DND-41 (cell line): ENCODE measurements around the gene OR5W2.
"Not testable (repeated sequence)": the region's sequence is repeated elsewhere in the genome, so short reads cannot be mapped to it uniquely, and the experiment has no call there.

Experiments used
- ATAC-seq: fragments of 200-7000 bp; cut with Tn5 transposase; 3 replicates; pipeline ENCODE4 v1.9.1; 2021; ENCODE audit warnings: low read depth; ENCODE audit not compliant: insufficient read depth
- DNase-seq: peaks from one replicate; pipeline ENCODE4 v3.0.0-alpha.2; 2020
- H2AFZ ChIP-seq: 2 replicates; pipeline ENCODE4 v1.6.0; 2012; ENCODE audit warnings: low read depth, low read length
- H3K27ac ChIP-seq: 2 replicates; pipeline ENCODE4 v1.5.1; 2012; ENCODE audit warnings: low read length, inconsistent platforms
- H3K27me3 ChIP-seq: fragments of 200-600 bp; sonication (generic); 2 replicates; pipeline ENCODE4 v1.6.0; 2012; ENCODE audit warnings: low read length, mild to moderate bottlenecking, inconsistent platforms; ENCODE audit not compliant: insufficient read depth, poor library complexity
- H3K36me3 ChIP-seq: 2 replicates; pipeline ENCODE4 v1.5.1; 2012; ENCODE audit warnings: low read length, inconsistent platforms; ENCODE audit not compliant: insufficient read depth
- H3K4me1 ChIP-seq: 2 replicates; pipeline ENCODE4 v1.5.1; 2012; ENCODE audit warnings: mild to moderate bottlenecking, low read length; ENCODE audit not compliant: insufficient read depth
- H3K4me2 ChIP-seq: 2 replicates; pipeline ENCODE4 v1.6.0; 2012; ENCODE audit warnings: mild to moderate bottlenecking, moderate library complexity, low read length, inconsistent platforms; ENCODE audit not compliant: insufficient read depth
- H3K4me3 ChIP-seq, 2 experiments: fragments of 200-600 bp in 1 of 2; shearing (Covaris generic) in 1 of 2; 2 replicates each; pipeline ENCODE4 v1.5.1; 2012 to 2016; ENCODE audit warnings: inconsistent platforms in 2 of 2, low read length in 2 of 2, mild to moderate bottlenecking in 2 of 2, low read depth in 1 of 2, moderate library complexity in 1 of 2
- H3K79me2 ChIP-seq: 2 replicates; pipeline ENCODE4 v1.6.0; 2012; ENCODE audit warnings: low read length, inconsistent platforms; ENCODE audit not compliant: insufficient read depth
- H3K9ac ChIP-seq: 2 replicates; pipeline ENCODE4 v1.6.0; 2012; ENCODE audit warnings: low read depth, mild to moderate bottlenecking, inconsistent platforms, low read length, moderate library complexity
- H3K9me3 ChIP-seq: 2 replicates; pipeline ENCODE4 v1.5.1; 2012; ENCODE audit warnings: low read length, moderate library complexity, mild to moderate bottlenecking, inconsistent platforms; ENCODE audit not compliant: insufficient read depth, severe bottlenecking
- H4K20me1 ChIP-seq: 2 replicates; pipeline ENCODE4 v1.6.0; 2012; ENCODE audit warnings: low read length; ENCODE audit not compliant: insufficient read depth
- EZH2 ChIP-seq: IDR thresholded peaks from 3 replicates; pipeline ENCODE4 v1.6.1; 2012; ENCODE audit warnings: borderline replicate concordance, low read depth, mild to moderate bottlenecking, moderate library complexity, low read length, inconsistent platforms; ENCODE audit not compliant: severe bottlenecking
- TF ChIP-seq, protein P1 (sequence below): IDR thresholded peaks from 2 replicates; pipeline ENCODE4 v1.5.1; 2012; ENCODE audit warnings: borderline replicate concordance, low read length, moderate library complexity, mild to moderate bottlenecking; ENCODE audit not compliant: poor library complexity, severe bottlenecking; ENCODE audit errors: extremely low read depth

The OR5W2 gene

DNA sequence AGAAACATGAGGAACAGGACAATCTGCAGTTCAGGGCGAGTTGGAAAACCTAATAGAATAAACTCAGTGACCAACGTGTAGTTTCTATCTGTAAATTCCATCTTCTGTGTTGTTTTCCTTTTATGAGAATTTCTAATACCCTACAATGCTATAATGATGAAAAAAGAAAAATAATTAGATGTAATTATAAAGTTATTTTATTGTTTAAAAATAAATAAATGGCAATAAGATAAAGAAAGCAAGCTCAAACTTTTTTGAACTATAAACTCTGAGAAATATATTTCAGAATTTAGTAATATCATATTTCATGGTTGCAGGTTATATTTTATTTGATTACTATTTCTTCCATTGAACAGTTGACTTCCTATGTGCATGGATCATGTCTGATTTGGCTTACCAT, 21.9 kb upstream of the OR5W2 start, which contains the start of gene OR5I1:
TSS of gene OR5I1 (minus strand) at position 101 of the 400 bp plus-strand sequence. CDS start at position 101, 0 bp downstream.
- no peak for TF ChIP-seq EZH2
- TF ChIP-seq, protein P1, sequence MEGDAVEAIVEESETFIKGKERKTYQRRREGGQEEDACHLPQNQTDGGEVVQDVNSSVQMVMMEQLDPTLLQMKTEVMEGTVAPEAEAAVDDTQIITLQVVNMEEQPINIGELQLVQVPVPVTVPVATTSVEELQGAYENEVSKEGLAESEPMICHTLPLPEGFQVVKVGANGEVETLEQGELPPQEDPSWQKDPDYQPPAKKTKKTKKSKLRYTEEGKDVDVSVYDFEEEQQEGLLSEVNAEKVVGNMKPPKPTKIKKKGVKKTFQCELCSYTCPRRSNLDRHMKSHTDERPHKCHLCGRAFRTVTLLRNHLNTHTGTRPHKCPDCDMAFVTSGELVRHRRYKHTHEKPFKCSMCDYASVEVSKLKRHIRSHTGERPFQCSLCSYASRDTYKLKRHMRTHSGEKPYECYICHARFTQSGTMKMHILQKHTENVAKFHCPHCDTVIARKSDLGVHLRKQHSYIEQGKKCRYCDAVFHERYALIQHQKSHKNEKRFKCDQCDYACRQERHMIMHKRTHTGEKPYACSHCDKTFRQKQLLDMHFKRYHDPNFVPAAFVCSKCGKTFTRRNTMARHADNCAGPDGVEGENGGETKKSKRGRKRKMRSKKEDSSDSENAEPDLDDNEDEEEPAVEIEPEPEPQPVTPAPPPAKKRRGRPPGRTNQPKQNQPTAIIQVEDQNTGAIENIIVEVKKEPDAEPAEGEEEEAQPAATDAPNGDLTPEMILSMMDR, result no peak
- Histone ChIP-seq H3K79me2 (no peaks in the 10 kb centered on the region), H3K4me3 (no peak within 1 kb of the TSS), H3K36me3 (no peaks in the 10 kb centered on the region), H3K27me3 (no peaks in the 10 kb centered on the region), H3K9ac (no peak within 1 kb of the TSS), H2AFZ (no peak within 1 kb of the TSS), H3K4me1 (no peaks in the 10 kb centered on the region), H4K20me1 (no peaks in the 10 kb centered on the region), H3K4me2 (no peak within 1 kb of the TSS), H3K9me3 (no peaks in the 10 kb centered on the region), H3K27ac (no peak within 1 kb of the TSS)
- no peak for ATAC-seq
- no peak for DNase-seq

DNA sequence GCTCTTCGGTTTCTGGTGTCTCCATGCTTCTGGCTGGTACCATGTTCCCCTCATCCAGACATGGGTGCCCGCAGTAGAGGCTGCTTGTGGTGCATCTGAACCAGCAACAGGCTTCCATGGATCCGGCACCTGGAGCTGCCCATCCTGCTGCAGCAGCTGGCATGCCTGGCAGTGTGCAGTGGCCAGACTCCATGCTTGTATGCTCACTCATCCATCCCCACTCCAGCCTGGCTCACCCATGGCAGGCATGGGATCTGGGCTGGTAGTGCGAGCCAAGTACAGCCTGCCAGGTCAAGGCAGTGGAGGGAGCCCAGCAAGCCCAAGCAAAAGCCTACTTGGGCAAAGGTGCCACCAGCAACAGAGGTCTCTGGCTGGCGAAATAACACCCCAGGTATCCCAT, 6.2 kb upstream of the OR5W2 start:
- H3K27me3 ChIP-seq, result no peaks in the 10 kb centered on the region

DNA sequence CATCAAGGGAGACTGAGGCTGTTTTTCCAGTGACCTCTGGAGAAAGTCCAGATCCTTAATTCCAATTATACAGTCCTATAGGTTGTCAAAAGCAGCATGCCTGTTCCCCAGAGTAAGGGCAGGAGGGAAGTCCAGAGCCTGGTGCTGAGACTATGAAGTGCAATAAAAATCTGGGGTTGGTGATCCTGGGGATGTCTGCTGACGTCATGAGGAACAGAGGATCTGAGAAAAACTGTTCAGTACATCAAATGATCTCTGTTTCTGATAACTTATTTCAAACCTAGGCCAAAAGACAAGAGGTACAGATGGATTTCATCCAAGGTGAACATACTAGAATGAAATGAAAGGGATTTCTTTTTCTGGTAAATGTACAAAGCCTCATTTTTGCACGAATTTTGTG, 12.1 kb downstream of the OR5W2 start:
- no peak for DNase-seq
- no peak overlapping the region for H3K9ac ChIP-seq
- no peaks in the 10 kb centered on the region for H3K36me3 ChIP-seq
- no peaks in the 10 kb centered on the region for H4K20me1 ChIP-seq
- H2AFZ ChIP-seq, result no peak overlapping the region
- no peak overlapping the region for H3K4me3 ChIP-seq
- no peaks in the 10 kb centered on the region for H3K9me3 ChIP-seq
- no peaks in the 10 kb centered on the region for H3K79me2 ChIP-seq
- H3K27ac ChIP-seq, result no peak overlapping the region
- no peaks in the 10 kb centered on the region for H3K27me3 ChIP-seq
- no peaks in the 10 kb centered on the region for H3K4me1 ChIP-seq
- no peak for TF ChIP-seq EZH2
- TF ChIP-seq, protein P1, result no peak
- H3K4me2 ChIP-seq, result no peak overlapping the region
- no peak for ATAC-seq

More for the DNA sequence above, 6.2 kb upstream of the OR5W2 start:
- no peak overlapping the region for H2AFZ ChIP-seq
- TF ChIP-seq EZH2, result no peak
- TF ChIP-seq, protein P1, result no peak
- H3K27ac ChIP-seq, result no peak overlapping the region
- no peak overlapping the region for H3K9ac ChIP-seq
- H3K79me2 ChIP-seq, result no peaks in the 10 kb centered on the region
- H3K36me3 ChIP-seq, result no peaks in the 10 kb centered on the region
- no peaks in the 10 kb centered on the region for H4K20me1 ChIP-seq
- no peak overlapping the region for H3K4me2 ChIP-seq
- no peaks in the 10 kb centered on the region for H3K4me1 ChIP-seq
- no peak for ATAC-seq
- no peaks in the 10 kb centered on the region for H3K9me3 ChIP-seq
- no peak for DNase-seq
- no peak overlapping the region for H3K4me3 ChIP-seq

DNA sequence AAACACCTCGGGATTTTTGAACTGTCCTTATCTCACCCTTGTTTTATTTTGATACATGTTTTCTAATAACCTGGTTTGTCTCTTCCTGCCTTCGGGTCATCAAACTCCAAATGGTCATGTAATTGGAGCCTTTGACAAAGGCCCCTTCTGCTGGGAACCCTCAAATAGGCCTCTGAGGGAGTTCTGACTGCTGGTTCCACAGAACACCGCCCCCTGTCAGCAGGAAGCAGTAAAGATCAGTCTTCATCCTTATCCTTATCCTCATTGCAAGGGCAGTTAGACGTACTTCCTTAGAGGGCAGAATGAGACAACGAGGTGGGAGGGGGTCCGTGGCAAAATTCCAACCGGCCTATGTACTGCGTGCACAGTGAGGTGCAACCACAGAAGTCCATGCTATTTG, 19.2 kb downstream of the OR5W2 start:
- Histone ChIP-seq H3K4me1 (no peaks in the 10 kb centered on the region), H3K9ac (no peak overlapping the region), H3K27ac (no peak overlapping the region), H4K20me1 (no peaks in the 10 kb centered on the region), H3K4me3 (no peak overlapping the region), H3K27me3 (no peaks in the 10 kb centered on the region), H3K36me3 (no peaks in the 10 kb centered on the region), H3K4me2 (no peak overlapping the region), H3K9me3 (no peaks in the 10 kb centered on the region), H3K79me2 (no peaks in the 10 kb centered on the region), H2AFZ (no peak overlapping the region)
- no peak for TF ChIP-seq EZH2
- TF ChIP-seq, protein P1, result peak; percentile 12
- DNase-seq, result no peak
- no peak for ATAC-seq

DNA sequence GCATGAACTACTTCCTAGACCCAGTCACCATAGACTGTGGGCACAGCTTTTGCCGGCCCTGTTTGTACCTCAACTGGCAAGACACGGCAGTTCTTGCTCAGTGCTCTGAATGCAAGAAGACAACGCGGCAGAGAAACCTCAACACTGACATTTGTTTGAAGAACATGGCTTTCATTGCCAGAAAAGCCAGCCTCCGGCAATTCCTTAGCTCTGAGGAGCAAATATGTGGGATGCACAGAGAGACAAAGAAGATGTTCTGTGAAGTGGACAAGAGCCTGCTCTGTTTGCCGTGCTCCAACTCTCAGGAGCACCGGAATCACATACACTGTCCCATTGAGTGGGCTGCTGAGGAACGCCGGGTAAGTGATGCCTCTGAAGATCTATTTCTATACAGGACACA, 28.9 kb downstream of the OR5W2 start:
- H2AFZ ChIP-seq, H3K9ac ChIP-seq, ATAC-seq, DNase-seq, H3K36me3 ChIP-seq, H3K4me2 ChIP-seq, H3K27ac ChIP-seq, H3K4me1 ChIP-seq, H3K9me3 ChIP-seq, H3K4me3 ChIP-seq, H3K79me2 ChIP-seq, H3K27me3 ChIP-seq, H4K20me1 ChIP-seq: not testable (repeated sequence)
